Neural cell (in vitro differentiated cells): ENCODE measurements around the gene KRTAP4-1.
"Not testable (repeated sequence)": the region's sequence is repeated elsewhere in the genome, so short reads cannot be mapped to it uniquely, and the experiment has no call there.

ENCODE experiments used
- EP300 ChIP-seq: fragments of 450-650 bp; conservative IDR thresholded peaks from 2 replicates; pipeline ENCODE4 v1.6.1; 2014; ENCODE audit warnings: antibody characterized with exemption, mild to moderate bottlenecking, moderate library complexity; ENCODE audit not compliant: poor library complexity, severe bottlenecking
- EZH2 ChIP-seq: fragments of 200-600, 300-800 bp; shearing (Covaris generic), sonication (generic); IDR thresholded peaks from 2 replicates; pipeline ENCODE4 v1.6.1; 2014; ENCODE audit warnings: antibody characterized with exemption, low read length, borderline replicate concordance, mild to moderate bottlenecking; ENCODE audit not compliant: insufficient read depth, poor library complexity, severe bottlenecking
- POLR2AphosphoS5 ChIP-seq: IDR thresholded peaks from 2 replicates; pipeline ENCODE4 v1.6.1; 2012
- REST ChIP-seq: IDR thresholded peaks from 2 replicates; pipeline ENCODE4 v1.6.1; 2012; ENCODE audit warnings: borderline replicate concordance
- SMC3 ChIP-seq: fragments of 450-650 bp; conservative IDR thresholded peaks from 2 replicates; pipeline ENCODE4 v1.6.1; 2014; ENCODE audit warnings: antibody characterized with exemption, mild to moderate bottlenecking, moderate library complexity; ENCODE audit not compliant: poor library complexity
- TAF1 ChIP-seq: IDR thresholded peaks from 2 replicates; pipeline ENCODE4 v1.6.1; 2012; ENCODE audit warnings: low read depth
- TF ChIP-seq, protein P1 (sequence below): fragments of 450-650 bp; IDR thresholded peaks from 2 replicates; pipeline ENCODE4 v1.5.1; 2014; ENCODE audit warnings: antibody characterized with exemption, mild to moderate bottlenecking, moderate library complexity; ENCODE audit not compliant: poor library complexity, severe bottlenecking

DNA sequence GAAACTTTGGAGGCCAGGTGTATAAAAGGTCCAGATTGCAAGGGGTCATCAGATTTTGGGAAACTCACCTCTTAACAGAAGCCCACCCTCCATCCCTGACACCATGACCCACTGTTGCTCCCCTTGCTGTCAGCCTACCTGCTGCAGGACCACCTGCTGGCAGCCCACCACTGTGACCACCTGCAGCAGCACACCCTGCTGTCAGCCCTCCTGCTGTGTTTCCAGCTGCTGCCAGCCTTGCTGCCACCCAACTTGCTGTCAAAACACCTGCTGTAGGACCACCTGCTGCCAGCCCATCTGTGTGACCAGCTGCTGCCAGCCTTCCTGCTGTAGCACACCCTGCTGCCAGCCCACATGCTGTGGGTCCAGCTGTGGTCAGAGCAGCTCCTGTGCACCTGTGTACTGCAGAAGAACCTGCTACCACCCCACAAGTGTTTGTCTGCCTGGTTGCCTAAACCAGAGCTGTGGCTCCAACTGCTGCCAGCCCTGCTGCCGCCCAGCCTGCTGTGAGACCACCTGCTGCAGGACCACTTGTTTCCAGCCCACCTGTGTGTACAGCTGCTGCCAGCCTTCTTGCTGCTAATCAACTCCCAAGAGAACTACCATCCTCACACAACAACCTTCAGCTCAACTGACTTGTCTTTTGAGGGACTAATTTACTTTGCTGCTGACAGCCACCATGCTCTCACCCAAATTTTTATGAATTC lies 47.8 kb upstream of the KRTAP4-1 start, which contains the start of gene KRTAP9-3:
- not testable (repeated sequence) for TF ChIP-seq REST, EZH2, TAF1, POLR2AphosphoS5, SMC3, EP300
- TF ChIP-seq, protein P1, sequence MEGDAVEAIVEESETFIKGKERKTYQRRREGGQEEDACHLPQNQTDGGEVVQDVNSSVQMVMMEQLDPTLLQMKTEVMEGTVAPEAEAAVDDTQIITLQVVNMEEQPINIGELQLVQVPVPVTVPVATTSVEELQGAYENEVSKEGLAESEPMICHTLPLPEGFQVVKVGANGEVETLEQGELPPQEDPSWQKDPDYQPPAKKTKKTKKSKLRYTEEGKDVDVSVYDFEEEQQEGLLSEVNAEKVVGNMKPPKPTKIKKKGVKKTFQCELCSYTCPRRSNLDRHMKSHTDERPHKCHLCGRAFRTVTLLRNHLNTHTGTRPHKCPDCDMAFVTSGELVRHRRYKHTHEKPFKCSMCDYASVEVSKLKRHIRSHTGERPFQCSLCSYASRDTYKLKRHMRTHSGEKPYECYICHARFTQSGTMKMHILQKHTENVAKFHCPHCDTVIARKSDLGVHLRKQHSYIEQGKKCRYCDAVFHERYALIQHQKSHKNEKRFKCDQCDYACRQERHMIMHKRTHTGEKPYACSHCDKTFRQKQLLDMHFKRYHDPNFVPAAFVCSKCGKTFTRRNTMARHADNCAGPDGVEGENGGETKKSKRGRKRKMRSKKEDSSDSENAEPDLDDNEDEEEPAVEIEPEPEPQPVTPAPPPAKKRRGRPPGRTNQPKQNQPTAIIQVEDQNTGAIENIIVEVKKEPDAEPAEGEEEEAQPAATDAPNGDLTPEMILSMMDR = not testable (repeated sequence)
